GM12878 (cell line): Measurements from ENCODE around the gene ENGASE. TPM values are rescaled to one million over a fixed set of nuclear protein-coding genes. Genes with fewer than 3 reads are reported as not detected.

ENCODE experiments used
- ATAC-seq: fragments of 200-7000 bp; cut with Tn5 transposase; 3 replicates; pipeline ENCODE4 v1.9.1; 2020; ENCODE audit warnings: mild to moderate bottlenecking, moderate library complexity
- BruUV-seq: library from RNA; stranded (reverse); fragments of 400-500 nt; replicated peaks from 2 replicates; lab custom pipeline; 2021; lab: Mats Ljungman, UMichigan
- CTCF ChIA-PET: fragments of 300-600 bp; sonication (Branson Sonifier 250); formaldehyde crosslinking; extraction: SDS; loops from one replicate; lab custom pipeline; 2021; ENCODE audit warnings: inconsistent platforms; lab: Yijun Ruan, JAX
- POLR2A ChIA-PET: fragments of 350-600 bp; formaldehyde crosslinking; extraction: SDS; loops from one replicate; lab custom pipeline; 2021; ENCODE audit warnings: inconsistent platforms; lab: Charles Lee
- RAD21 ChIA-PET: fragments of 300-600 bp; sonication (Branson Sonifier 250); formaldehyde crosslinking; loops from one replicate; lab custom pipeline; 2023; ENCODE audit warnings: antibody characterized with exemption; ENCODE audit not compliant: unreplicated experiment; lab: Charles Lee
- SMC1A ChIA-PET: fragments of 300-600 bp; sonication (Branson Sonifier 250); formaldehyde crosslinking; loops from one replicate; lab custom pipeline; 2023; ENCODE audit not compliant: unreplicated experiment, uncharacterized antibody; lab: Charles Lee
- DNase-seq: peaks from one replicate; pipeline ENCODE4 v3.0.0-alpha.2; 2011; ENCODE audit warnings: low read depth, low spot score
- FAIRE-seq: peaks from 3 replicates; lab custom pipeline; 2011; peaks lifted over from hg19 to GRCh38; lab: Jason Lieb, UNC
- H2AFZ ChIP-seq: 2 replicates; pipeline ENCODE4 v1.6.0; 2011; ENCODE audit warnings: low read depth, low read length, control low read depth; ENCODE audit not compliant: control insufficient read depth
- H3K27ac ChIP-seq: 2 replicates; pipeline ENCODE4 v1.5.1; 2011; ENCODE audit warnings: control low read depth; ENCODE audit not compliant: control insufficient read depth, insufficient read depth
- H3K27me3 ChIP-seq, 2 experiments: replicated peaks in 1 of 2; 2 replicates each; pipeline versions ENCODE4 v1.6.0 to v1.6.1; 2011; ENCODE audit warnings: low read length in 1 of 2; ENCODE audit not compliant: control insufficient read depth in 2 of 2, insufficient read depth in 2 of 2
- H3K36me3 ChIP-seq, 2 experiments: 2 replicates each; pipeline ENCODE4 v1.5.1; 2011; ENCODE audit warnings: low read length in 1 of 2; ENCODE audit not compliant: control insufficient read depth in 2 of 2, insufficient read depth in 2 of 2
- H3K4me1 ChIP-seq: 2 replicates; pipeline ENCODE4 v1.6.1; 2011; ENCODE audit warnings: mild to moderate bottlenecking, low read length, moderate library complexity, mixed read lengths; ENCODE audit not compliant: control insufficient read depth, insufficient read depth
- H3K4me2 ChIP-seq: 2 replicates; pipeline ENCODE4 v1.6.0; 2011; ENCODE audit warnings: control low read depth; ENCODE audit not compliant: control insufficient read depth, insufficient read depth
- H3K4me3 ChIP-seq: fragments of 200-600 bp; sonication (generic); 2 replicates; pipeline ENCODE4 v1.5.1; 2016
- H3K79me2 ChIP-seq: 2 replicates; pipeline ENCODE4 v1.6.0; 2011; ENCODE audit warnings: low read length; ENCODE audit not compliant: control insufficient read depth, insufficient read depth
- H3K9ac ChIP-seq: 2 replicates; pipeline ENCODE4 v1.8.0; 2011; ENCODE audit warnings: low read length, control low read depth, mixed read lengths; ENCODE audit not compliant: control insufficient read depth, insufficient read depth
- H3K9me3 ChIP-seq: replicated peaks from 3 replicates; pipeline ENCODE4 v1.5.1; 2011; ENCODE audit warnings: mild to moderate bottlenecking, low read length; ENCODE audit not compliant: control insufficient read depth, insufficient read depth
- H4K20me1 ChIP-seq: 2 replicates; pipeline ENCODE4 v1.6.0; 2011; ENCODE audit not compliant: control insufficient read depth, insufficient read depth
- CBX5 ChIP-seq: sonication (generic); IDR thresholded peaks from 2 replicates; pipeline ENCODE4 v1.6.1; 2016; ENCODE audit warnings: low read depth, moderate library complexity, mild to moderate bottlenecking, inconsistent platforms
- CHD4 ChIP-seq: fragments of 200-600 bp; sonication (generic); IDR thresholded peaks from 2 replicates; pipeline ENCODE4 v1.6.1; 2016; ENCODE audit warnings: mild to moderate bottlenecking
- EED ChIP-seq: sonication (generic); IDR thresholded peaks from 2 replicates; pipeline ENCODE4 v1.6.1; 2016; ENCODE audit warnings: antibody characterized with exemption, low read depth
- MTA3 ChIP-seq: IDR thresholded peaks from 2 replicates; pipeline ENCODE4 v1.6.1; 2012; ENCODE audit warnings: low read length, inconsistent platforms, borderline replicate concordance
- NKRF ChIP-seq: fragments of 450-650 bp; conservative IDR thresholded peaks from 2 replicates; pipeline ENCODE4 v1.6.1; 2017; ENCODE audit warnings: mild to moderate bottlenecking, moderate library complexity
- NR2C2 ChIP-seq: IDR thresholded peaks from 2 replicates; pipeline ENCODE4 v1.6.1; 2011; ENCODE audit warnings: borderline replicate concordance, low read depth; ENCODE audit not compliant: control insufficient read depth, insufficient read length
- NRF1 ChIP-seq: conservative IDR thresholded peaks from 2 replicates; pipeline ENCODE4 v1.6.1; 2011; ENCODE audit warnings: mild to moderate bottlenecking, low read depth, low read length, improper control_type of control experiment
- RAD21 ChIP-seq: IDR thresholded peaks from 2 replicates; pipeline ENCODE4 v1.6.1; 2011; ENCODE audit warnings: mild to moderate bottlenecking, low read depth, low read length, moderate library complexity; ENCODE audit not compliant: insufficient read depth
- RB1 ChIP-seq: fragments of 450-650 bp; formaldehyde crosslinking; IDR thresholded peaks from 2 replicates; pipeline ENCODE4 v1.6.1; 2017; ENCODE audit warnings: mild to moderate bottlenecking, borderline replicate concordance
- REST ChIP-seq: IDR thresholded peaks from 2 replicates; pipeline ENCODE4 v1.6.1; 2012; ENCODE audit warnings: mild to moderate bottlenecking, low read depth, low read length
- SMARCA5 ChIP-seq: fragments of 450-650 bp; IDR thresholded peaks from 2 replicates; pipeline ENCODE4 v1.6.1; 2017; ENCODE audit warnings: mild to moderate bottlenecking
- SPI1 ChIP-seq: IDR thresholded peaks from 2 replicates; pipeline ENCODE4 v1.6.1; 2011; ENCODE audit warnings: low read depth, mild to moderate bottlenecking, low read length, moderate library complexity, borderline replicate concordance; ENCODE audit not compliant: insufficient read depth
- STAT1 ChIP-seq: fragments of 450-650 bp; conservative IDR thresholded peaks from 2 replicates; pipeline ENCODE4 v1.6.1; 2014; ENCODE audit warnings: antibody characterized with exemption, mild to moderate bottlenecking
- WGBS: methylation state at CpG from one replicate; pipeline ENCODE4 v1.1.6; 2016; ENCODE audit warnings: low lambda C conversion rate; ENCODE audit not compliant: insufficient replicate concordance, insufficient coverage; ENCODE audit errors: missing lambda C conversion rate; 5-methylcytosine and 5-hydroxymethylcytosine counted together
- in situ Hi-C: fragments of 300-500 bp; cut with MboI; formaldehyde crosslinking; loops from 9 replicates; pipeline ENCODE4 v1.14.3; 2018; ENCODE audit warnings: mixed read lengths
- intact Hi-C: fragments of 100-400 bp; cut with micrococcal nuclease; formaldehyde crosslinking; loops from one replicate; pipeline ENCODE4 v1.14.2; 2022; ENCODE audit not compliant: unreplicated experiment
- polyA plus RNA-seq, 11 experiments: library from polyadenylated mRNA; depleted of rRNA in 4 of 11; unstranded in 6 of 11; stranded (reverse) in 5 of 11; fragments of >200 nt; fragmentation: Nextera tagmentation in 4 of 11; fragmentation: Illumina TruSeq in 1 of 11; extraction: Ambion mirVana in 4 of 11; extraction: Trizol in 1 of 11; gene quantifications; 1 replicate in 1 of 11; 2 replicates in 10 of 11; pipeline versions ENCODE4 v1.2.1 to v1.2.3, GENCODE V29; 2011 to 2016; ENCODE audit warnings: inconsistent platforms in 2 of 11, missing spikeins in 2 of 11, low read depth in 1 of 11
- total RNA-seq, 4 experiments: library from RNA; depleted of rRNA in 3 of 4; stranded (reverse); fragments of >200 nt in 3 of 4; fragmentation: Illumina TruSeq in 1 of 4; extraction: Trizol in 1 of 4; gene quantifications; 2 replicates each; pipeline versions ENCODE4 v1.2.1 to v1.2.3, GENCODE V29; 2013 to 2021
- TF ChIP-seq, protein P1 (sequence below): fragments of 450-650 bp; formaldehyde crosslinking; IDR thresholded peaks from 2 replicates; pipeline ENCODE4 v1.4.0; 2022; ENCODE audit warnings: mild to moderate bottlenecking, moderate library complexity

Gene ENGASE
- total and polyA plus RNA-seq, 10 of the 15 experiments (the other 5 are each of a cell fraction or from before 2014, with no cell fraction given), result 0.18 to 28.9 (median 10.5) TPM

- Histone ChIP-seq H3K9me3 (no peaks in the 10 kb centered on the region), H4K20me1 (peaks cover 3% of the 10 kb centered on the region; the same call in 1 of the 2 replicates), H2AFZ (no peak overlapping the region), H3K79me2 (no peaks in the 10 kb centered on the region), H3K36me3 (peaks cover 0 to 4% of the 10 kb centered on the region in 2 experiments; a peak in 3 of 4 replicates), H3K4me1 (no peaks in the 10 kb centered on the region), H3K27ac (no peak overlapping the region), H3K4me2 (no peak overlapping the region), H3K9ac (no peak overlapping the region), H3K27me3 (no peaks in the 10 kb centered on the region), H3K4me3 (no peak overlapping the region)
- ChIA-PET SMC1A (interaction anchor here (0.9 to 1.5 kb wide), 2 partner anchors 22 to 309 kb away, joined by 3 read pairs; no protein-coding TSS in a partner anchor), POLR2A (no interaction called here), CTCF (interaction anchor here (0.6 to 1.5 kb wide), 7 partner anchors 10 to 390 kb away, joined by 3 to 8 read pairs (median 4); partner anchors contain the start of gene ENGASE), RAD21 (interaction anchor here (0.8 to 5.5 kb wide), 2 partner anchors 12 to 308 kb away, joined by 3 to 41 read pairs; no protein-coding TSS in a partner anchor)
- DNase-seq, result no peak
- intact Hi-C loops (no loop called here), in situ Hi-C loops (loop anchor here (5.0 kb wide), 1 partner anchor 308 kb away; no protein-coding TSS in a partner anchor)
- 88% methylated on average over 26 of the region's 31 CpGs for WGBS
- no peak for ATAC-seq
- FAIRE-seq, result no peak
- no TSS peak for BruUV-seq
- no peak for TF ChIP-seq CBX5
- no peak for TF ChIP-seq SPI1
- TF ChIP-seq STAT1, result no peak
- no peak for TF ChIP-seq NKRF
- no peak for TF ChIP-seq NR2C2
- no peak for TF ChIP-seq NRF1
- TF ChIP-seq, protein P1, sequence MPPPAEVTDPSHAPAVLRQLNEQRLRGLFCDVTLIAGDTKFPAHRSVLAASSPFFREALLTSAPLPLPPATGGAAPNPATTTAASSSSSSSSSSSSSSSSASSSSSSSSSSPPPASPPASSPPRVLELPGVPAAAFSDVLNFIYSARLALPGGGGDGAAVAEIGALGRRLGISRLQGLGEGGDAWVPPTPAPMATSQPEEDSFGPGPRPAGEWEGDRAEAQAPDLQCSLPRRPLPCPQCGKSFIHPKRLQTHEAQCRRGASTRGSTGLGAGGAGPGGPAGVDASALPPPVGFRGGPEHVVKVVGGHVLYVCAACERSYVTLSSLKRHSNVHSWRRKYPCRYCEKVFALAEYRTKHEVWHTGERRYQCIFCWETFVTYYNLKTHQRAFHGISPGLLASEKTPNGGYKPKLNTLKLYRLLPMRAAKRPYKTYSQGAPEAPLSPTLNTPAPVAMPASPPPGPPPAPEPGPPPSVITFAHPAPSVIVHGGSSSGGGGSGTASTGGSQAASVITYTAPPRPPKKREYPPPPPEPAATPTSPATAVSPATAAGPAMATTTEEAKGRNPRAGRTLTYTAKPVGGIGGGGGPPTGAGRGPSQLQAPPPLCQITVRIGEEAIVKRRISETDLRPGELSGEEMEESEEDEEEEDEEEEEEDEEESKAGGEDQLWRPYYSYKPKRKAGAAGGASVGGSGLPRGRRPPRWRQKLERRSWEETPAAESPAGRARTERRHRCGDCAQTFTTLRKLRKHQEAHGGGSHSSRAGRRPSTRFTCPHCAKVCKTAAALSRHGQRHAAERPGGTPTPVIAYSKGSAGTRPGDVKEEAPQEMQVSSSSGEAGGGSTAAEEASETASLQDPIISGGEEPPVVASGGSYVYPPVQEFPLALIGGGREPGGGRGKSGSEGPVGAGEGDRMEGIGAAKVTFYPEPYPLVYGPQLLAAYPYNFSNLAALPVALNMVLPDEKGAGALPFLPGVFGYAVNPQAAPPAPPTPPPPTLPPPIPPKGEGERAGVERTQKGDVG (CRISPR knock-in tag), result no peak
- no peak for TF ChIP-seq SMARCA5
- TF ChIP-seq MTA3, result no peak
- no peak for TF ChIP-seq CHD4
- TF ChIP-seq EED, result no peak
- TF ChIP-seq RB1, result no peak
- TF ChIP-seq RAD21, result no peak
- no peak for TF ChIP-seq REST
Observed at GRCh38 chr17:79084291-79085153, 9.9 kb downstream of the ENGASE start.
